Fibroblast of lung (primary cell): Measurements from ENCODE around the gene TRIM15. TPM values are rescaled to one million over a fixed set of nuclear protein-coding genes. Genes with fewer than 3 reads are reported as not detected.

ENCODE experiments used
- DNase-seq, 2 donors: peaks; one replicate each; pipeline versions ENCODE4 v3.0.0 to v3.0.0-alpha.2; 2010; ENCODE audit warnings: low read depth in 2 of 2
- H2AFZ ChIP-seq: 2 replicates; pipeline ENCODE4 v1.5.1; 2012; ENCODE audit warnings: low read length, control low read depth, inconsistent platforms
- H3K27ac ChIP-seq: 2 replicates; pipeline ENCODE4 v1.5.1; 2011; ENCODE audit warnings: low read length, control low read depth; ENCODE audit not compliant: insufficient read depth
- H3K27me3 ChIP-seq: 2 replicates; pipeline ENCODE4 v1.5.1; 2011; ENCODE audit warnings: mild to moderate bottlenecking, low read length; ENCODE audit not compliant: control insufficient read depth, insufficient read depth
- H3K36me3 ChIP-seq: 2 replicates; pipeline ENCODE4 v1.5.1; 2011; ENCODE audit warnings: low read length; ENCODE audit not compliant: control insufficient read depth, insufficient read depth
- H3K4me1 ChIP-seq: 2 replicates; pipeline ENCODE4 v1.5.1; 2011; ENCODE audit warnings: low read length; ENCODE audit not compliant: control insufficient read depth, insufficient read depth; ENCODE audit errors: extremely low read depth
- H3K4me2 ChIP-seq: 2 replicates; pipeline ENCODE4 v1.5.1; 2011; ENCODE audit warnings: low read length, control low read depth; ENCODE audit not compliant: insufficient read depth; ENCODE audit errors: extremely low read depth
- H3K4me3 ChIP-seq, 4 experiments: fragments of 200-600 bp in 1 of 4; sonication (generic) in 1 of 4; replicated peaks in 1 of 4; 2 replicates each; pipeline ENCODE4 v1.5.1; 2011 to 2016; ENCODE audit warnings: low read length in 4 of 4, low read depth in 3 of 4, mild to moderate bottlenecking in 3 of 4, control low read depth in 2 of 4, inconsistent platforms in 1 of 4, mixed read lengths in 1 of 4; ENCODE audit not compliant: insufficient read depth in 1 of 4; ENCODE audit errors: control extremely low read depth in 1 of 4
- H3K79me2 ChIP-seq: 2 replicates; pipeline ENCODE4 v1.5.1; 2012; ENCODE audit warnings: mild to moderate bottlenecking, low read length, inconsistent platforms; ENCODE audit not compliant: control insufficient read depth, insufficient read depth
- H3K9ac ChIP-seq: 2 replicates; pipeline ENCODE4 v1.5.1; 2011; ENCODE audit warnings: mild to moderate bottlenecking, low read length, control low read depth; ENCODE audit not compliant: insufficient read depth
- H3K9me3 ChIP-seq: 2 replicates; pipeline ENCODE4 v1.5.1; 2012; ENCODE audit warnings: low read depth, low read length; ENCODE audit not compliant: control insufficient read depth, insufficient read depth
- H4K20me1 ChIP-seq: 2 replicates; pipeline ENCODE4 v1.5.1; 2011; ENCODE audit warnings: low read length; ENCODE audit not compliant: control insufficient read depth, insufficient read depth; ENCODE audit errors: extremely low read depth
- CTCF ChIP-seq, 2 donors: IDR thresholded peaks in 1 of 2; conservative IDR thresholded peaks in 1 of 2; 1 replicate in 1 of 2; 2 replicates in 1 of 2; pipeline ENCODE4 v1.5.1; 2011 to 2012; ENCODE audit warnings: low read length in 2 of 2, control low read depth in 1 of 2, inconsistent platforms in 1 of 2, low read depth in 1 of 2, mild to moderate bottlenecking in 1 of 2
- EZH2 ChIP-seq: IDR thresholded peaks from 2 replicates; pipeline ENCODE4 v1.5.1; 2012; ENCODE audit warnings: low read length, control low read depth, mild to moderate bottlenecking; ENCODE audit errors: missing control alignments
- polyA plus RNA-seq, 2 donors: library from polyadenylated mRNA; depleted of rRNA in 1 of 2; stranded (reverse) in 1 of 2; unstranded in 1 of 2; fragments of >200 nt; gene quantifications; 2 replicates each; pipeline ENCODE4 v1.2.1, GENCODE V29; 2011 to 2012; ENCODE audit warnings: missing spikeins in 1 of 2
- total RNA-seq: library from RNA; depleted of rRNA; stranded (reverse); fragments of >200 nt; gene quantifications from 2 replicates; pipeline ENCODE4 v1.2.1, GENCODE V29; 2014

TRIM15 gene
- total and polyA plus RNA-seq, 2 donors (not counting 1 experiment from before 2014, with no cell fraction given): not detected

- H3K36me3 ChIP-seq: no peaks in the 10 kb centered on the region
- H3K79me2 ChIP-seq: peaks cover 38% of the 10 kb centered on the region
- no peak overlapping the region for H3K9ac ChIP-seq
- no peak overlapping the region for H3K27ac ChIP-seq
- no peaks in the 10 kb centered on the region for H4K20me1 ChIP-seq
- DNase-seq: peak; percentile 25 to 31
- no peaks in the 10 kb centered on the region for H3K27me3 ChIP-seq
- no peak overlapping the region for H2AFZ ChIP-seq
- TF ChIP-seq EZH2 (no peak), CTCF (conservative IDR thresholded peaks at IDR 0.05 in 1 of 2, IDR thresholded peaks at IDR 0.05 in 1 of 2; ENCODE audit: low read depth in 1 of 2, low read length in 2 of 2) (no peak)
- peaks cover 13% of the 10 kb centered on the region for H3K4me1 ChIP-seq
- H3K9me3 ChIP-seq: no peaks in the 10 kb centered on the region
- peak overlapping the region; percentile 1 for H3K4me2 ChIP-seq
- no peak overlapping the region for H3K4me3 ChIP-seq
These were observed 43.7 kb downstream of the TRIM15 start for GRCh38 chr6:30206799-30207618.

GRCh38 chr6:30207619-30208295 lies 44.4 kb downstream of the TRIM15 start:
- Histone ChIP-seq H4K20me1 (no peaks in the 10 kb centered on the region), H2AFZ (no peak overlapping the region), H3K9ac (no peak overlapping the region), H3K4me2 (peak overlapping the region; percentile 1), H3K27ac (no peak overlapping the region), H3K79me2 (peaks cover 45% of the 10 kb centered on the region), H3K36me3 (no peaks in the 10 kb centered on the region), H3K4me3 (no peak overlapping the region), H3K9me3 (no peaks in the 10 kb centered on the region), H3K4me1 (peaks cover 16% of the 10 kb centered on the region), H3K27me3 (no peaks in the 10 kb centered on the region)
- peak in 1 of 2 donors; percentile 49 for DNase-seq
- TF ChIP-seq CTCF (conservative IDR thresholded peaks at IDR 0.05 in 1 of 2, IDR thresholded peaks at IDR 0.05 in 1 of 2; ENCODE audit: low read depth in 1 of 2, low read length in 2 of 2): no peak
- TF ChIP-seq EZH2: no peak

GRCh38 chr6:30211306-30211705 lies 48.0 kb downstream of the TRIM15 start:
- Histone ChIP-seq H3K4me3 (peak overlapping the region in 2 of 4 experiments; percentile 6 to 93), H4K20me1 (no peaks in the 10 kb centered on the region), H3K36me3 (no peaks in the 10 kb centered on the region), H3K27ac (no peak overlapping the region), H3K27me3 (no peaks in the 10 kb centered on the region), H3K79me2 (peaks cover 33% of the 10 kb centered on the region), H3K4me1 (peaks cover 16% of the 10 kb centered on the region), H3K9ac (no peak overlapping the region), H2AFZ (no peak overlapping the region), H3K4me2 (no peak overlapping the region), H3K9me3 (no peaks in the 10 kb centered on the region)
- DNase-seq: no peak
- TF ChIP-seq EZH2 (no peak), CTCF (conservative IDR thresholded peaks at IDR 0.05 in 1 of 2, IDR thresholded peaks at IDR 0.05 in 1 of 2; ENCODE audit: low read depth in 1 of 2, low read length in 2 of 2) (no peak)
